Kidney glomerular epithelial cell (primary cell): ENCODE data around the gene KIAA1217.
"Not testable (repeated sequence)": the region's sequence is repeated elsewhere in the genome, so short reads cannot be mapped to it uniquely, and the experiment has no call there.

Experiments
- DNase-seq: peaks from one replicate; lab custom pipeline; 2025; lab: John Stamatoyannopoulos, UW

Gene KIAA1217

DNA sequence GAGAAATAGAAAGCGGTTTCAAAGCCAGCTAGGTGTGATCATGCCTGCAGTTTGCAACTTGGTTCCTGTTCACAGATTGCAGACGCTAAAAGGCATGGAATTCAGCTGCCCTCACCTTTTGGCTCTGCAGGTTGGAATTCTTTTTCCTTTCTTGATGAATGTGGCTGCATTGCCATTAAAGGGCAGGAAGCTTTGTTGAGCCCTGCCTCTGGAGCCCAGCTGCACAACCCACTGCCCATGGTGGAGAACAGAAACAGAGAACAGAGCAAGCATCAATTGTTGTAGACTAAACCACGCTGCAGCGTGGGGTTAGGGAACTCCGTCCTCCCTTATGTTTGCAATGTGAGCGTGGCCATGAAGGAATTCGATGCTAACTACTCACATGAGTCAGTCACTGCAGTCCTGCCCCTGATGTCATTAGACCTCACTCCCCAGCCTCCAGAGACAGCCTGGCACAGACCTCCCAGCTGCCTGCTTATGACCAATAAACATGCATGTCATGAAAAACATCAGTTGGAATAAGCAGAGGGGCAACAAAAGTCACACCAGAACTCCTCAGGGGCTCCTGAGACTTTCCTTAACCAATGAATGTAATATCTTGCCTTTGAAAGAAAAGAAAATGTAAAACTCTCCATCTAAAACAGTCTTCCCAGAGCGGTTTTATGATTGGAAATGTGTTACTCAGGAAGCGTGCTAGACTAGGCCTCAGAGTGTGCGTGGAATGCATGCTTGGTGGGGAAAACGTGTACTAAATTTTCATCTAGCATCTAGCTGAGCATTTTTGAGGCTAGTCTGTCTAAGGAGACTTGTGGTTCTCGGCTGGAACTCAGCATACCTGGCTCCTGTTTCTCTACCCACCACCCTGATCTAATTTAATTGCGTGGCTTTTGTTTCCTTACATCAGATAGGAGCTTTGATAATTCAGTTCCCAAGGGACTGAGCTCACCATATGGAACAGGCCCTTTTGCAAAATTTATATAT lies 232.2 kb downstream of the KIAA1217 start:
- DNase-seq: peak; percentile 40

DNA sequence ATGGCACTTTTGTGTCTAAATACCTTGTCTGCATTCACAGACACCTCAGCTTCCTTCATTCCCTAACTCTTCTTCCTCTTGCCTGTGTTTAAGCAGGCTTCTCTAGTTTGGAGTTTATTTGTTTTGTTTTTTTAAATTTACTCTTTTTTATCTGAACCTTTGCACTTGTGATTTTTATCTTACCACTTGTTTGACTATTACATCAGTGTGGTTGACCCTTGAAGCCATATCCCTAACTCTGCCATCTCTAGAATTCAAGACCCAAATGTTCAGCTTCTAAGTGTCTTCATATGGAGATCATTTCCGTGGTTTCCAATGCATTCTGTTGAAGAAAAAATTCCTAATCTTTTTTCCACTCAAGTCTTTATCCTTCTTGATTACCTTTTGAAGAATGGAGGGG lies 233.3 kb downstream of the KIAA1217 start:
- DNase-seq: no peak

DNA sequence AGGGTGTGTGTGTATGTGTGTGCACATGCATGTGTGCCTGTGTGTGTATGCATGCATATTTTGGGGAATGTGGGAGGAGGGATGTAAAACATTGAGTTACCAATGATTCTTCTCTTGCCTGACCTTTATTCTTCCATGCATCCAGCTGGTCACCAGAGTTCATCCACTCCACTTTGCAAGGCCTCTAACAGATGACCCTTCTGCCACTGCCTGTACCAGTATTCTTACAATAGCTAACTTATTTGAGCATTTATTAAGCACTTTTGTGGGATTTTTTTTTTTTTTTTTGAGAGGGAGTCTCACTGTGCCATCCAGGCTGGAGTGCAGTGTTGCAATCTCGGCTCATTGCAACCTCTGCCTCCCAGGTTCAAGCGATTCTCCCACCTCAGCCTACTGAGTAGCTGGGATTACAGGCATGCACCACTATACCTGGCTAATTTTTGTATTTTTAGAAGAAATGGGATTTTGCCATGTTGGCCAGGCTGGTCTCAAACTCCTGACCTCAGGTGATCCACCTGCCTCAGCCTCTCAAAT lies 233.8 kb downstream of the KIAA1217 start:
- not testable (repeated sequence) for DNase-seq

DNA sequence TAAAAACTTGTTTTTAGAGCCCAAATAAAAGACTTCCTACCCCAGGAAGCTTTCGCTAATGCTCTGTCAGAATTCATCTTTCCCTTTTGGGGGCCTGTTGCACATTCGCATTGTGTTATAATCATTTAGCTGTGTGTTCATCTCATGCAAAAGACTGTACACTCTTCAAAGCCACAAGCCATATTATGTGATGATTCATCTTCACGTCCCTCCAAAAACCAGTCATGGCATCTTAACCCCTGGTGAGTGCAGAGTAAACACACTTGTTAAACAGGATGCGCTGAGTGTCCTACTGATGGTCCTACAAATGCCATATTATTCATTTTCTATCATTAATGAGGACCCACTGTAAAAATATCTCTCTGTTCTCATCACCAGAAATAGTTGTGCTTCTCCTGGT lies 235.4 kb downstream of the KIAA1217 start:
- DNase-seq: peak; percentile 32

DNA sequence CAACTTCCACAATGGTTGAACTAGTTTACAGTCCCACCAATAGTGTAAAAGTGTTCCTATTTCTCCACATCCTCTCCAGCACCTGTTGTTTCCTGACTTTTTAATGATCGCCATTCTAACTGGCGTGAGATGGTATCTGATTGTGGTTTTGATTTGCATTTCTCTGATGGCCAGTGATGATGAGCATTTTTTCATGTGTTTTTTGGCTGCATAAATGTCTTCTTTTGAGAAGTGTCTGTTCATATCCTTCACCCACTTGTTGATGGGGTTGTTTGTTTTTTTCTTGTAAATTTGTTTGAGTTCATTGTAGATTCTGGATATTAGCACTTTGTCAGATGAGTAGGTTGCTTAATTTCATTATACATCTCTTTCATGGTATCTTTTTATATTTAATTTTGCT lies 237.0 kb downstream of the KIAA1217 start:
- not testable (repeated sequence) for DNase-seq

- no peak for DNase-seq
Observed at GRCh38 chr10:24446739-24447138, 237.8 kb downstream of the KIAA1217 start.

GRCh38 chr10:24448351-24448999 lies 239.5 kb downstream of the KIAA1217 start:
- no peak for DNase-seq

DNA sequence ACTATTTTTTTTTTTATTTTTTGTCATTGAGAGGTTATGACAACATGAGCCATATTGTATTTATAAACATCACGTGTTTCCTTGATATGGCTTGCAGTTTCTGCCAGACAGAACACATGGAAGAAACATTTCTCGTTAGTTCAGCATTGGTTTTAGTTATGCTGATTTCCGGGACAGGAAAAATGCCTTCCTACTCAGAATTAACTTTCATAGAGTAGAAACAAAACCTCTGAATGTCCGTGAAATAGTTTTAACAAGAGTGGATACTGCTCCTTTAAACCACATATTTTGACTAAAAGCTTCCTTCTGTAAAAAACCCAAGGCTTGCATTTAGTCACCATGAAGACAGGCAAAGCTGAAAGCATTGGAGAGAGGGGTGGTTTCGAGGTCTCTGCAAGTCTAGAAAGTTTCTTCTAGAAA lies 240.4 kb downstream of the KIAA1217 start:
- DNase-seq: no peak

- no peak for DNase-seq
Observed at GRCh38 chr10:24449769-24450310, 240.9 kb downstream of the KIAA1217 start.

GRCh38 chr10:24451325-24451820 lies 242.4 kb downstream of the KIAA1217 start:
- no peak for DNase-seq

GRCh38 chr10:24452030-24452429 lies 243.1 kb downstream of the KIAA1217 start:
- DNase-seq: no peak

DNA sequence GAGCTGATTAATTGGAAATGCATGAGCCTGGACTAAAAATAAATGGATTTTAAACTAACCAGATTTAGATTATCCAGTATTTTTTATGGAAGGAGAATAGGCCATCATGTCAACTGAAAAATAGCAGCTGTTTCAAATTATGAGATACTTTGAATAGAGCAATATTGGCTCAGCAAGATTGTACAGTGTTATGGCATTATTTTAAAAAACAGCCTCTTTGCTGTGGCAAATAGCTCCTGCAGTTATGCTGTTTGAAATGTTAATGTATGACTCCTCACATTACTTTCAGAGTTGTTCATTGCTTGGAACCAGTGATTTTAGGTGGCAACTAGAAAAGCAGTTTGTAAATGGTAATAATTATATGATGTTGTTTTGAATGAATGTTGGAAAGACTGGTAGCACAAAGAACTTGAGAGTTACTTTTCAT lies 244.5 kb downstream of the KIAA1217 start:
- no peak for DNase-seq

DNA sequence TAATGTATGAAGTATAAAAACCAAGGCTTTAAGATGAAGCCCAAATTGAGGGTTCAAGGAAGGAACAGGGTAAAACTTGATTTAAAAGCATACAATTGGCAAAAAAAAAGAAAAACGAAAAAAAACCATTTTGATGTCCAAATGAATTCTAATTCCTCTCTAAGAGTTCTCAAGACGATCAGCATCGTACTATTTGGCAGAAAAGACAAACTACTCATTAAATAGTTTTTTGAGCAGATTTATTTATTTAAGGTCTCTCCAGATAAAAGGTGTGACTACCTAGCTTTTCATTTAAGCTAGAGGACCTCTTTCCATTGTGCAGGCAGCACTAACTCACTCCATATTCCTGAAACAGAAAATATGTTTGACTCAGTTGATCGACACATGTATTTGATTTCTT lies 245.0 kb downstream of the KIAA1217 start:
- DNase-seq: no peak

DNA sequence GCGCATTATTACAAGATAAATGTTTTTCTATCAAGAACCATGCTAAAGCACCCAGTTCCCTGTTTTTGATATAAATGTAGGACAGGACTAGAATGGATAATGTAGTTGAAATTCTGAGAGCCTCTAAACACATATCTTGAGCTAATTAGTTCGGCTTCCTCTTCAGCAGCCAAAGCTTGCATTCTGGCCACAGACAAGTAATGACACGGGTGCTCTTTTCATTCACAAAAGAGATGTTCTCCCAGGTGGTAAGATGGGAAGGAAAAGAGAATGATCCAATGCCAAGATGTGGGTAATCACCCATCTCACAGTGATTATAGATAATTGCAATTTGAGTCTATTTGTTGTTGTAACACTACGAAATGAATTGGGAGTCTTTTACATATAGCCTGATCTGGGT lies 246.5 kb downstream of the KIAA1217 start:
- DNase-seq: no peak

DNA sequence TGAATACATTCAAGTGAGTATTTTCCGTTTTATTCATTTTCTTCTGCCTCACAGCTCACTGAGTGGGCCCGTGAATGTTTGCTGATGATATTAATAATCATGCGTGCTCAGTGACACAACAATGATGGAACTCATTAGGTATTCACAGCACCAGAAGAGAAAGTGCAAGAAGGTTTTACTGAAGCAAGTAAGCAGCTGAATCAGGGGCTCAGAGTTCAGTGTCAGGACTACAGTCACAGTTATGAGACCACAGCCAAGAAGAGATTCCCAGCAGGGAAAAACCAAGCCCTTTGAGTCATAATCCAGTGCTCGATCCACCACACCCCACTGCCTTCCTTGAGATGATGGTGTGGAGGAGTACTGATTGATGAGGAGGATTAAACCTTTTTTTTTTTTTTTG lies 247.4 kb downstream of the KIAA1217 start:
- peak; percentile 90 for DNase-seq

- DNase-seq: peak; percentile 12
Observed at GRCh38 chr10:24457661-24458318, 248.9 kb downstream of the KIAA1217 start.

GRCh38 chr10:24459836-24460235 lies 250.9 kb downstream of the KIAA1217 start:
- DNase-seq: no peak

- peak; percentile 14 for DNase-seq
Observed at GRCh38 chr10:24462291-24462813, 253.4 kb downstream of the KIAA1217 start.

- peak; percentile 66 for DNase-seq
Observed at GRCh38 chr10:24462889-24463552, 254.1 kb downstream of the KIAA1217 start.

DNA sequence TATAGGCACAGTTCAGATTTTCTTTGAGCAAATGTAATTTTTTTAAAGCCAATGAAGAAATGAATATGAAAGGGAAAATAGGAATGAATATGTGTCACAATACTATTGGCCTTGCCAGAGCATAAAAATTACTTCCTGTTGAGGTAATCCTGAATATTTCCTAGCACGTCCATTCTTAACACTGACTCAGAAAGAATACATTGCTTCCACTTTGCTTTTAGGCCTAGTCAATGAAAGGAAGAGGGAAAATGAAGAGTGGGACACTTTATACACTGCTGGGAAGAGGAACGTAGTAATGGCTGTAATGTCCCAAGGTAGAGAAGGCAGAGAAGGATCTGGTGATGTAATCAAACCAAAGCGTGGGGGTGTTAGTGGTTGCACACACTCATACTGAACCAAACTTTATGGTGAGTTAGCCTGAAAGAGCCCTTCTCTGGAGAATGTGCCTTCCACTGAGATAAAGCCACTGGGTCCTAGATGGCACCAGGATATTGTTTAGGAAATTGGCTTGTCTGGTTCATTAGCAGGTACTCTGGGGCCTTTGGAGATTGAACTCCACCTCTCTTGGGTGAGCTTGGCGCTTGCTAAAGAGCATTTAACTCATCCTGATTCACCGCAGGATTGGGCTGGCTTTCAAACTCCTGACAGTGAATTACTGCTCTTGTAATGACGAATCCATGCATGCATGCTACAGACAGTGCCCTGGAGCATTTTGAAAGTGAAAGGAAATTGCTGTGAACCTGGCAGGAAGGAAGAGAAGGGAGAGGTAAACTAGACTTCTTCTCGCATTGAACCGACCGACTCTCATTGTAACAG lies 254.9 kb downstream of the KIAA1217 start:
- DNase-seq: peak; percentile 88
